Measurements from ENCODE around the gene U2AF2.

U2AF2 gene

DNA sequence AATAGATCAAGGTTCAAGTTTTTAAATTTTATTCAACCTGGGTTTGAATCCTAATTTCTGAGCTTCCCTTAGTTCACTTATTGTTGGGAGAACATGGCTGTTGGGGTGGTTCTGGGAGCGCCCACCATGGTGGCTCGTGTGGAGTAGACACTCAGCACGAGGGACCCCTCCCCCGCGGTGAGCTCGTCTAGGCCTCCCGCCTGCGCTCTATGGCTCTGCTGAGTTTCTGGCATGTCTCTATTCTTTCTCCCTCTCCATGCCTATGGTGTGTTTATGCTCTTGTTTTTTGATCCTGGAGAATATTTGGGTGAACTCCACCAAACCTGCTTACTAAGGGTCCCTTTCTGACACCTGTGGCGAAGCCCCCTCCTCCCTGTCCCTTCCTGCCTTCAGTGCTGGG lies 18.6 kb downstream of the U2AF2 start:
- H3K36me3 Mint-ChIP-seq (ENCODE audit: insufficient read depth) = peaks cover 75% of the 10 kb centered on the region

DNA sequence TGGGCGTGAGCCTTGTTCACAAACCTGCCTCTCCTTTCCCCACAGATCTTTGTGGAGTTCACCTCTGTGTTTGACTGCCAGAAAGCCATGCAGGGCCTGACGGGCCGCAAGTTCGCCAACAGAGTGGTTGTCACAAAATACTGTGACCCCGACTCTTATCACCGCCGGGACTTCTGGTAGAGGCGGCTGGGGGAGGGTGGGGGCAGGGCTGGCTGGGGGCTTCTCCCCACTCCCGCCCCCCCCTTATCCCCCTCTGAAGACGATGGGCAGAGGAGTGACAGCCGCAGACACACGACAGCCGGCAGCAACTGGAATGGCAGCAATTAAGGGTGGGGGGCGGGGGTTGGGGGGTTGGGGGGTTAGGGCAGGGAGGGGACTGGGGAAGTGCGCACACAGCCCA lies 19.1 kb downstream of the U2AF2 start:
- Mint-ChIP-seq H3K4me3 (peak overlapping the region; percentile 15 to 90), H3K27ac (peak overlapping the region; percentile 77 to 95), H3K27me3 (no peaks in the 10 kb centered on the region), H3K4me1 (ENCODE audit: low read depth in 2 of 2) (peaks cover 47 to 48% of the 10 kb centered on the region in 2 donors), H3K9me3 (no peaks in the 10 kb centered on the region), H3K36me3 (ENCODE audit: insufficient read depth) (peaks cover 78% of the 10 kb centered on the region)
- DNase-seq = no peak
- ATAC-seq (replicated peaks) = no peak

More for the DNA sequence above, 18.6 kb downstream of the U2AF2 start:
- peak overlapping the region in 1 of 2 donors; percentile 15 for H3K4me3 Mint-ChIP-seq
- H3K4me1 Mint-ChIP-seq (ENCODE audit: low read depth in 2 of 2) = peaks cover 44 to 48% of the 10 kb centered on the region in 2 donors
- DNase-seq (no peak), ATAC-seq (replicated peaks) (no peak)
- H3K27me3 Mint-ChIP-seq = no peaks in the 10 kb centered on the region
- peak overlapping the region; percentile 77 to 95 for H3K27ac Mint-ChIP-seq
- no peaks in the 10 kb centered on the region for H3K9me3 Mint-ChIP-seq

DNA sequence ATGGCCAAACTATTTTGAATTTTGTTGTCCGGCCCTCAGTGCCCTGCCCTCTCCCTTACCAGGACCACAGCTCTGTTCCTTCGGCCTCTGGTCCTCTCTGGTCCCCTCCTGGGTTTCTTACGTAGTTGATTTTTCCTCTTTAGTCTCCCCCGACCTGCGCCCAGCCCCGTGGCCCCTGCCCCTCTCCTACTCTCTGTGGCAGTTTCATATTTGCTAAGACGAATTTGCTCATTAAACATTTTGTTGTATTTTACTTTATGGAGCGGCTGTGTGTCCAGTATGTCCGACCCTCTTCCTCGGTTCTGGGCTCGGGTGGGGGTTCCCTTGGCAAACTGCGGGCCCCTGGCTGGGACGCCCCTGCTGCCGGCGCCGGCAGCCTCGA lies 19.6 kb downstream of the U2AF2 start:
- peak overlapping the region; percentile 93 to 95 for H3K27ac Mint-ChIP-seq
- peaks cover 48 to 49% of the 10 kb centered on the region in 2 donors for H3K4me1 Mint-ChIP-seq (ENCODE audit: low read depth in 2 of 2)
- no peaks in the 10 kb centered on the region for H3K27me3 Mint-ChIP-seq
- ATAC-seq (replicated peaks) (no peak), DNase-seq (no peak)
- H3K36me3 Mint-ChIP-seq (ENCODE audit: insufficient read depth) = peaks cover 74% of the 10 kb centered on the region
- H3K9me3 Mint-ChIP-seq = no peaks in the 10 kb centered on the region
- peak overlapping the region; percentile 90 for H3K4me3 Mint-ChIP-seq

DNA sequence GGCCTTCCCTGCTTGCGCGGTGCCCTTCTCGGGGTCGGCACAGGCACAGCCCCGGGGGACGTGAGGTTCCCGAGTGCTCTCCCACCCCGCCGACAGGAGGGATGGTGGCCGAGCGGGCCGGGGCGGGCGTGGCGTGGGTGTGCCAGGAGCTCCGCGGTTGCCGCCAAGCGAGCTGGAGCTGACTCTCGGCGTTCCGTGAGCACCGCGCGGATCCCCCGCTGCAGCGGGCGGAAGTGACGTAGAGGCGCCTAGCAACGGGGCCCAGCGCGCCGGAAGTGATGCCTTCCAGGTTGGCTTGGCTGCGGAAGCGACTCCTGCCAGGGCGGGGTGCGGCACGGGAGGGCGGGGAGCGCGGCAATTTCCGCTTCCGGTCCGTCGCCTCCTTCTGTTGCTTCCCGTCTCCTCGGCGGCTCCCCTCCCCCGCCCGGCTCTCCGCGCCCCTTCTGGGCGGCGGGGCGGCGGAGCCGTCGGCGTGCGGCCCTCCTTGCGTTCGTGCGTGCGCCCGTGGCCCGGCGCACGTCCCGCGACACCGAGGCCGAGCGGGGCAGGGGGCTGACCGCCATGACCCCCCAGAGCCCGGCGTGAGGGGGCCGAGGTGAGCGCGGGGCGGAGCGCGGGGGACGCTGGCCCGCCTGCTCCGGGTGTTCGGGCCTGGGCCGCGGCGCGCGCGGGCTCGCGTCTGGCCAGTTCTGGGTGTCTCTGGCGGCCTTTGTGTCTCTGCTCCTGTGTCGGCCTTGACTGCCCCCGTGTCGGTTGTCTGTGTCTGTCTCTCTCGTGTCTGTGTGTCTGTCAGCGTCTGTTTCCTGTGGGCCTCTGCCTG lies 20.2 kb downstream of the U2AF2 start, which contains the start of gene EPN1:
EPN1 (plus strand) TSS at position 386 of the 820 bp plus-strand sequence. CDS start 3,402 bp downstream, outside the sequence.
- H3K27me3 Mint-ChIP-seq = no peaks in the 10 kb centered on the region

DNA sequence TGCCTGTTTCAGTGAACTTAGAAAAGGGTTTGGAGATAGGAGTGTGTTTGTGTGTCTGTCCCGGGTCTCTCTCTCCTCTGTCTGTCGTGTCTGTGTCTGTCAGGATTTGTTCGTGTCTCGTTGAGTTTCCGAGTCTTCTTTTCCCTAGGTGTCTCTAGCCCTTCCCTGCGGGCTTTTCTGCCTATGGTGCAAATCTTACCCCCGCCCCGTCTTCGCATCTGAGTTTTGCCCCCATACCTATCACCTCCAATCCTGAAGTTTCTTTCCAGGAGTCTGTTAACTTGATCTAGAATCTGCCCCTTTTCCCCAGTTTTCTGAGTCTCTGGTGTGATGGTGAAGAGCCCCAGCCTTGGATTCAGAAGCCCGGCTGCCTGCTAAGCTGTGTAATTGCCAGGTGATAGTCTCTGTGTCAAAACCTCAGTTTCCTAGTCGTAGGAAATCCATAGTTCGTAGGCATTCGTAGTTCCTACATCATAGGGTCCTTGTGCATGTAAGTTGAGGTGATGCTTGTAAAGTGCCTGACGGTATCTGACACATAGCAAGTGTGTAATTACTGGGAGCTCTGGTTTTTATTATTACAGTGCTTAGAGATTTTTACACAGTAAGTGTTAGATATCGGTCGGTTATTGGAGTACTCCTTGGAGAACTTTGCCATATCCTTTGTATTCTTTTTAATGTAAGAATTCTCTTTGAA lies 21.0 kb downstream of the U2AF2 start:
- peak overlapping the region; percentile 93 to 95 for H3K27ac Mint-ChIP-seq
- DNase-seq (no peak), ATAC-seq (replicated peaks) (no peak)
- peak overlapping the region; percentile 90 for H3K4me3 Mint-ChIP-seq
- no peaks in the 10 kb centered on the region for H3K9me3 Mint-ChIP-seq
- H3K27me3 Mint-ChIP-seq = no peaks in the 10 kb centered on the region
- peaks cover 64% of the 10 kb centered on the region for H3K36me3 Mint-ChIP-seq (ENCODE audit: insufficient read depth)
- peaks cover 48 to 50% of the 10 kb centered on the region in 2 donors for H3K4me1 Mint-ChIP-seq (ENCODE audit: low read depth in 2 of 2)

More for the DNA sequence above, 20.2 kb downstream of the U2AF2 start, which contains the start of gene EPN1:
- Mint-ChIP-seq H3K4me3 (peak within 1 kb of the TSS; percentile 90), H3K9me3 (no peaks in the 10 kb centered on the region), H3K36me3 (ENCODE audit: insufficient read depth) (peaks cover 70% of the 10 kb centered on the region), H3K4me1 (ENCODE audit: low read depth in 2 of 2) (peaks cover 50% of the 10 kb centered on the region in 2 donors), H3K27ac (peak within 1 kb of the TSS; percentile 93 to 95)
- peak; percentile 94 to 95 (median 95) for DNase-seq
- peak; percentile 90 for ATAC-seq (replicated peaks)

DNA sequence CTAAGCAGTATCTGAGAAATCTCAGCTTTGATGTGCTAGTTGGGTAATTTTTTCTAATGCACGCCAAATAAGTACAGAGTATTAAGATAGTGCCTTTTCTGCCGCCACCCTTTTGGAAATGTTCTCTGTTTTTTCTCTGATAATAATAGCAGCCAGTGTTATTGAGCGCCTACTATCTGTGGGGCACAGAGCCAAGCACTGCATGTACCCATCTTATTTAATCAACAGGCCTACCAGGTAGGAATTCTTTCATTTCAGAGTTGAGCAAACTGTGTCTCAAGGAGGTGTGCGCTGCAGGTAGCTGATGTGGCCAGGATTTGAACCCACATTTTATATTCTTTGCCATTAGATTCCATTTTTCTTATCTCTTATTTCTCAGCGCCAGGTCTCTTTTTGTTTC lies 21.5 kb downstream of the U2AF2 start:
- H3K27me3 Mint-ChIP-seq = no peaks in the 10 kb centered on the region
- H3K9me3 Mint-ChIP-seq = no peaks in the 10 kb centered on the region
- DNase-seq (no peak), ATAC-seq (replicated peaks) (no peak)
- peak overlapping the region; percentile 90 for H3K4me3 Mint-ChIP-seq
- peak overlapping the region in 1 of 2 donors; percentile 9 for H3K27ac Mint-ChIP-seq
- peaks cover 62% of the 10 kb centered on the region for H3K36me3 Mint-ChIP-seq (ENCODE audit: insufficient read depth)
- peaks cover 43 to 46% of the 10 kb centered on the region in 2 donors for H3K4me1 Mint-ChIP-seq (ENCODE audit: low read depth in 2 of 2)

DNA sequence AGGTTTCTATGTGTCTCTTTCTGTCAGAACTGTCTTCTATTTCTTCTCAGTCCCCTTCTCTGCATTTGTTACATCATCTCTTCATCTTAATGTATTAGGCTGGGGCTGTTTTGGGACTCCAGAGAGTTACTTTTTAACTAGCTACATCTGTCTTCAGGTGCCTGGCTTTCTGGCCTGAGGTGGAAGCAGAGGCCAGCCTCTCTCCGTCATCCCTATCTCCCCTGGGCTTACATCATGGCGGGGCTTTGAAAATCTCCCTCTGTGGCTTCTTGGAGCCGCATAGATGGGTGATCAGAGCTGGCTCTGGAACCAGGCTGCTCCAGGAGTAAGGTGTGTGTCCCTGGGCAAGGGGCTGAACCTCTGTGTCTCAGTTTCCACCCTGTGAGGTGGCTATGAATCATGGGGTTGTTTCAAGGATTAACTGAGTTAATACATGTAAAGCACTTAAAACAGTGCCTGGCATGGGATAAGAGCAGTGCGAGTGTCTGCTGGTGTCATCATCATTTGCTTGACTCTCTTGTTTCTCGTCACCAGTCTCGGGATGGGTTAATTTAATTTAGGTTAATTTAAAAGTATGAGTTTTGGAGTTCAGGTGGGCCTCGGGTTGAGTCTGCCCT lies 22.2 kb downstream of the U2AF2 start:
- Mint-ChIP-seq H3K9me3 (no peaks in the 10 kb centered on the region), H3K4me3 (peak overlapping the region; percentile 90), H3K36me3 (ENCODE audit: insufficient read depth) (peaks cover 62% of the 10 kb centered on the region), H3K4me1 (ENCODE audit: low read depth in 2 of 2) (peaks cover 40 to 44% of the 10 kb centered on the region in 2 donors), H3K27ac (peak overlapping the region in 1 of 2 donors; percentile 9), H3K27me3 (no peaks in the 10 kb centered on the region)
- no peak for ATAC-seq (replicated peaks)
- DNase-seq = no peak

DNA sequence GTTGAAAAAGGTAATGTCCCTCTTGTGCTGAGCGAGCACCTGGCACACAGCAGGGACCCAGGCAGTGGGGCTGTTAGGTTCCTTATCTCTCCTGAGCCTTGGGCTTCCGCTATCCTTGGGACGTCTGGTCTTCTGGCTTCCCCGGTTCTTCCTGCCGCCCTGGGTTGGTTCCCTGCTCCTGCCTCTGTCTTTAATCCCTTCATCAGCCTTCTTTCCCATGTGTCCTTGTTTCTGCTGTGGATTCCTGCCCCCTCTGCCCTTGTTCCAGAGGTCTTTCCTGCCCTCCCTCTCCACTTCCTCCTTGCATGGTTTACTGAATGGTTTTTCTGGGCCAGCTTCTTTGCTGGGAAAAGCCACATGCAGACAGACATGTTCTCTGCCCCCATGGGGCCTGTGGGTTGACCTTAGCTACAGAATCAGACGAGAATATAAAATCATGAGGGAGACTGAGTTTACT lies 22.8 kb downstream of the U2AF2 start:
- H3K4me1 Mint-ChIP-seq (ENCODE audit: low read depth in 2 of 2) = peaks cover 40 to 44% of the 10 kb centered on the region in 2 donors
- H3K36me3 Mint-ChIP-seq (ENCODE audit: insufficient read depth) = peaks cover 62% of the 10 kb centered on the region
- H3K4me3 Mint-ChIP-seq = peak overlapping the region; percentile 33 to 40
- H3K27ac Mint-ChIP-seq = peak overlapping the region in 1 of 2 donors; percentile 59
- DNase-seq (no peak), ATAC-seq (replicated peaks) (no peak)
- no peaks in the 10 kb centered on the region for H3K27me3 Mint-ChIP-seq
- no peaks in the 10 kb centered on the region for H3K9me3 Mint-ChIP-seq

DNA sequence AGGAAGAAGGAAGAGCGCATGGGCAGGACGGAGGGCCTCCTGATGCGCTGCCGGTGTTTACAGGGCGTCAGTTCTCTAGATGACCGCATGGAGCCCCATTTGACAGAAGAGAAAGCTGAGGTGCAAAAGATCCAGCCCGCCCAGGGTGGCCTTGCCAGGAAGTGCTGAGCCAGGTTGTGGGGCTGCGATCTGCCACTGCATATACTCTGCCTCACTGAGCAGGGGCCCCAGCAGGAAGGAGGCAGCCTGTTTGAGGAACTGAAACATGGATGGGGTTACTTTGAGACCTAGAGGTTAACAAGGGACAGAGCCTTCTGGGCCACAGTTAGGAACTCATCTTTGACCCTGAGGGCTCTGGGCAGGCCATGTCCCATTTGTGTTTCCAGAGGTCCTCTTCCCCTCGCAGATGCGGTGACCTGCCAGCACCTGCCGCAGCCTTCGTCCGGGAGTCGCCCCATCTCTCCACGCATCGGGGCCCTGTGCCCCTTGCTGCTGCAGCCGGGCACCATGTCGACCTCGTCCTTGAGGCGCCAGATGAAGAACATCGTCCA lies 23.4 kb downstream of the U2AF2 start:
- DNase-seq (no peak), ATAC-seq (replicated peaks) (no peak)
- peak overlapping the region in 1 of 2 donors; percentile 40 for H3K4me3 Mint-ChIP-seq
- no peaks in the 10 kb centered on the region for H3K27me3 Mint-ChIP-seq
- H3K9me3 Mint-ChIP-seq = no peaks in the 10 kb centered on the region
- peak overlapping the region; percentile 13 to 59 for H3K27ac Mint-ChIP-seq
- H3K4me1 Mint-ChIP-seq (ENCODE audit: low read depth in 2 of 2) = peaks cover 38 to 44% of the 10 kb centered on the region in 2 donors
- H3K36me3 Mint-ChIP-seq (ENCODE audit: insufficient read depth) = peaks cover 62% of the 10 kb centered on the region

DNA sequence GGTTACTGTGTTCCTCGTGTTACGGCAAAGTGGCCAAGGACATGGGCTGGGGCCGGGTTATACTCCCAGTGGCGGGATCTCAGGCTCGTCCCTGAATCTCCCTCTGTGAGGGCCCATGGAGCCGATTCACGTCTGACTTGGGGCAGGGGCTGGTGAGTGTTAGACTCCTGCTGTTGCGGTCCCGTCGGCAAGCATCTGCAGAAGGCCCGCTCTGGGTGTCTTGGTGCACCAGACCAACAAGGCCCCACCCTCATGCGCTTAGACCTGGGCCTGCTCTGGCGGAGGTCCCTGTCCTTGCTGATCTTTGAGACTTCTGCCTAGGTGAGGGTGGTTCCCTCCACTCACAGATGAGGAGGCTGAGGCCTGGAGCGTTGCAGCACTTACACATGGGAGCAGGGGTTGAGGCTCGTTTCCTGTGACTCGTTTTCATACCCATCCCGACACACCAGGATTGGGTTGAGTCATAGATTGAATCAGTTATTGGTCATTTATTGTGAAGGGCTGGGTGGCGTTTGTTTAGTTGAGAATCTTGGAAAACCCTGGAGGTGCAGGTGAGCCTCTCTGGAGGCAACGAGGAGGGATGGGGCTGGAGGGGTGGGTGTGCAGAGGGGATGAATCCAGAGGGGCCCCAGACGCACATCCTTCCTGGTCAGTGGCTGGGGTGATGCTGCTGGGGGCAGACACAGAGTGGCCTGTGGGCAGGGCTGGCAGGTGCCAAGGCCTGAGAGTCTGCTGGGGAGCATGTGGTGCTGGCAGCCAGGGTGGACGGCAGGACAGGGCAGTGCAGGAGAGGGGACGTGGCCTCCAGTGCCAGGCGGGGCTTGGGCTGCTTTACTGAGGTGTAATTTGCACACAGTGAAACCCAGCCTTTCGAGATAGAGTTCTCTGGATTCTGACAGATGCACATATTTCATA lies 24.8 kb downstream of the U2AF2 start:
- no peak for ATAC-seq (replicated peaks)
- H3K4me3 Mint-ChIP-seq = peak overlapping the region in 1 of 2 donors; percentile 38

DNA sequence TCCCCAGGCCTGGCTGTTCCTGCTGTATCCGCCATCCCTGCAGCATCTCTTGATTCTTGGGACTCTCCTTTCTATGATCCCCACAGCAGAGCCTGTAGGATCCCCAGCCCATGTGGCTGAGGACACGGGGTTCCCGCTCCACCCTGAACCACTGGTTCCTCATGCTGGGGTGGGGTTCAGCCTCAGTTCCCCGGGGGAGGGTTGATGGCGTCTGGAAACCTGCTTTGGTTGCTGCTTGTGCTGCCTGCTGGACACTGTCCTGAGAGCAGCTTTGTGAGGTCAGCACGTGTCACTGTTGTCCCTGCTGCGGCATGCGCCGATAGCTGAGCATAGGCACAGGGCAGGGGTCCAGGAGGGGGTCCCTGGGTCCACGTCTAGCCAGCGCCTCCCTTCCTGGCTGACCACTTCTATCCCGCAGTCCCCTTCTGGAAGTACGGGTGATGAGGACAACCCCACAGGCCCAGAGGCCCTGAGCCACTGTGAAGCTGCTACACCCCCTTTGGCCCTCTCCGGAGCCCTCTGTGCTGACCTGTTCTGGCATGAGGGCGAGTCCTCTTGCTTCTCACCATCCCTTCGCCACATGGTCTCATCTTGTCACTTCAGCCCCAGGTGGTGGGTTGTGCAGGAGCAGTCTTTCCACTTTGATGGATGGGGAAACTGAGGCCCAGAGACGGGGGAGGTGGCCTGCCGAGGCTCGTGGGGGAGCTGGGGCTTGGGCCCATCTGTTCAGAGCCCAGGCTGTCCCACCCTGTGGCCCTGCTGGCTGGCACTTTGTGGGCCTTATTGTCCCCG lies 25.7 kb downstream of the U2AF2 start:
- H3K27ac Mint-ChIP-seq = peak overlapping the region; percentile 13 to 89
- H3K27me3 Mint-ChIP-seq = no peaks in the 10 kb centered on the region
- H3K9me3 Mint-ChIP-seq = no peaks in the 10 kb centered on the region
- peaks cover 36 to 42% of the 10 kb centered on the region in 2 donors for H3K4me1 Mint-ChIP-seq (ENCODE audit: low read depth in 2 of 2)
- DNase-seq (no peak), ATAC-seq (replicated peaks) (no peak)
- H3K36me3 Mint-ChIP-seq (ENCODE audit: insufficient read depth) = peaks cover 53% of the 10 kb centered on the region
- H3K4me3 Mint-ChIP-seq = no peak overlapping the region

More for the DNA sequence above, 24.8 kb downstream of the U2AF2 start:
- no peak for DNase-seq
- Mint-ChIP-seq H3K4me1 (ENCODE audit: low read depth in 2 of 2) (peaks cover 34 to 40% of the 10 kb centered on the region in 2 donors), H3K9me3 (no peaks in the 10 kb centered on the region), H3K36me3 (ENCODE audit: insufficient read depth) (peaks cover 55% of the 10 kb centered on the region), H3K27ac (peak overlapping the region; percentile 13 to 89), H3K27me3 (no peaks in the 10 kb centered on the region)
